ENCODE measurements around the gene ECD. TPM values are rescaled to one million over a fixed set of nuclear protein-coding genes. Genes with fewer than 3 reads are reported as not detected.
"Not testable (repeated sequence)": the region's sequence is repeated elsewhere in the genome, so short reads cannot be mapped to it uniquely, and the experiment has no call there.

ECD gene
- total RNA-seq, 1 donor from 2014 or later: 35.2 TPM

DNA sequence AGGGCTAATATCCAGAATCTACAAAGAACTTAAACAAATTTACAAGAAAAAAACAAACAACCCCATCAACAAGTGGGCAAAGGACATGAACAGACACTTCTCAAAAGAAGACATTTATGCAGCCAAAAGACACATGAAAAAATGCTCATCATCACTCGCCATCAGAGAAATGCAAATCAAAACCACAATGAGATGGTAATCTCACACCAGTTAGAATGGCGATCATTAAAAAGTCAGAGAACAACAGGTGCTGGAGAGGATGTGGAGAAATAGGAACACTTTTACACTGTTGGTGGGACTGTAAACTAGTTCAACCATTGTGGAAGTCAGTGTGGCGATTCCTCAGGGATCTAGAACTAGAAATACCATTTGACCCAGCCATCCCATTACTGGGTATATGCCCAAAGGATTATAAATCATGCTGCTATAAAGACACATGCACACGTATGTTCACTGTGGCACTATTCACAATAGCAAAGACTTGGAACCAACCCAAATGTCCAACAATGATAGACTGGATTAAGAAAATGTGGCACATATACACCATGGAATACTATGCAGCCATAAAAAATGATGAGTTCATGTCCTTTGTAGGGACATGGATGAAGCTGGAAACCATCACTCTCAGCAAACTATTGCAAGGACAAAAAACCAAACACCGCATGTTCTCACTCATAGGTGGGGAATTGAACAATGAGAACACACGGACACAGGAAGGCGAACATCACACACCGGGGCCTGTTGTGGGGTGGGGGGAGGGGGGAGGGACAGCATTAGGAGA lies 17.0 kb downstream of the ECD start:
- DNase-seq (ENCODE audit: low spot score); H3K27ac Mint-ChIP-seq; H3K4me1 Mint-ChIP-seq (ENCODE audit: low read depth); H3K9me3 Mint-ChIP-seq; H3K4me3 Mint-ChIP-seq (ENCODE audit: low read depth); intact Hi-C loops (cut with micrococcal nuclease); H3K27me3 Mint-ChIP-seq (ENCODE audit: low read depth): not testable (repeated sequence)
- H3K36me3 Mint-ChIP-seq (ENCODE audit: low read depth): peaks cover 66% of the 10 kb centered on the region

DNA sequence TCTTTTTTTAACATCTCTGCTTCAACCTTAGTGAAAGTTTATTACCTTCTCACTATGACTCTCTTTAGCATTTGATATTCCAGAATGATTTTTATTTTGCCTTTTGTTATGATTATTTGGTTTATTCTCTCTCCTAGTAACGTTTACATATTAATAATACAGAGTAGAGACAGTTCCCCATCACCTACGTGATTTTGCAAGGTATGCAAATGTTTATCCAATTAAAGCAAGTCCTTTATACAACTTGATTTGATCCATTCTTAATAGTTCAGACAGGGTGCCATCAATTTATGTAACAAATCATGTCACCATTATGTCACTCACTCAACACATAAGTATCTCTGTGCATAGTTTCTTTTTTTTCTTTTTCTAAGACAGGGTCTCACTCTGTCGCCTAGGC lies 26.2 kb downstream of the ECD start:
- intact Hi-C loops (cut with micrococcal nuclease): no loop called here
- DNase-seq (ENCODE audit: low spot score): no peak
- Mint-ChIP-seq H3K27me3 (ENCODE audit: low read depth) (no peaks in the 10 kb centered on the region), H3K9me3 (no peaks in the 10 kb centered on the region), H3K27ac (no peak overlapping the region), H3K4me1 (ENCODE audit: low read depth) (peaks cover 6% of the 10 kb centered on the region), H3K4me3 (ENCODE audit: low read depth) (no peak overlapping the region), H3K36me3 (ENCODE audit: low read depth) (peaks cover 59% of the 10 kb centered on the region)

DNA sequence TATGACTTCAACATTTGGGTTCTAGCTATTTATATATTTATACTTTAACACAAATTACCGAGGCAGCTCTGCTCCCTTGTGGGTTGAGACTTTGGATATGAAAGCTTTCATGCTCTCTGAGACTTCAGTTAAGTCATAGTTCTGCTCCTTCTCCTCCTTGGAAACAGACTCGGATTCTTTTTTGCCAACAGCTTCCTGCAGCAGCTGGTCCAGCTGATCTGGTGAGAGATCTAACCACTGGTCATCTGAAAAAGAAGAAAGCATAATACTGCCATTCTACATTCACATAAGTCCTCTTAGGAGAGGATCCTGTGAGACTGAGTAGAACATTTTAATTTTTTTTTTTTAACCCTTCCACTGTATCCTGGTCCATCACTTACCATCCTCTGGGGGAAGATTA lies 28.6 kb downstream of the ECD start:
- peaks cover 7% of the 10 kb centered on the region for H3K4me1 Mint-ChIP-seq (ENCODE audit: low read depth)
- intact Hi-C loops (cut with micrococcal nuclease): no loop called here
- no peaks in the 10 kb centered on the region for H3K27me3 Mint-ChIP-seq (ENCODE audit: low read depth)
- H3K36me3 Mint-ChIP-seq (ENCODE audit: low read depth): peaks cover 71% of the 10 kb centered on the region
- no peak overlapping the region for H3K27ac Mint-ChIP-seq
- no peaks in the 10 kb centered on the region for H3K9me3 Mint-ChIP-seq
- DNase-seq (ENCODE audit: low spot score): no peak
- H3K4me3 Mint-ChIP-seq (ENCODE audit: low read depth): no peak overlapping the region

DNA sequence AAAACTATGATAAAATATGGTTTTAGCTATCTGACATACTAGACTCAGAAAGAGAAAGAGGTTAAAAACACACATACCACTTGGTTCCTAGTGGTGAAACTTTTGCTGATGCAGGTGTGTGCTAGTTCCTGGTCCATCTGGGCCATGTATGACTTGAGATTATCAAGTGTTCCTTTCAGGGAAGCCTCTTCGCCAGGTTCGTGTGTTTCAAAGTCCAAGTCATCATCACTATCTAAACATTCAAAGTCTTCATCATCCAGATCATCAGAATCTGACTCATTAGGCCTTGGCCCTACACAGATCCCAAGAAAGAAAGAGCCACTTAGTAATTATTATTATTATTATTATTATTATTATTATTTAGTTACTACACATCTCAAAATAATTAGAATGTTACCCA lies 31.2 kb downstream of the ECD start:
- Mint-ChIP-seq H3K9me3 (no peaks in the 10 kb centered on the region), H3K27ac (no peak overlapping the region), H3K4me1 (ENCODE audit: low read depth) (peaks cover 7% of the 10 kb centered on the region), H3K36me3 (ENCODE audit: low read depth) (peaks cover 79% of the 10 kb centered on the region), H3K27me3 (ENCODE audit: low read depth) (no peaks in the 10 kb centered on the region), H3K4me3 (ENCODE audit: low read depth) (no peak overlapping the region)
- intact Hi-C loops (cut with micrococcal nuclease): no loop called here
- no peak for DNase-seq (ENCODE audit: low spot score)

DNA sequence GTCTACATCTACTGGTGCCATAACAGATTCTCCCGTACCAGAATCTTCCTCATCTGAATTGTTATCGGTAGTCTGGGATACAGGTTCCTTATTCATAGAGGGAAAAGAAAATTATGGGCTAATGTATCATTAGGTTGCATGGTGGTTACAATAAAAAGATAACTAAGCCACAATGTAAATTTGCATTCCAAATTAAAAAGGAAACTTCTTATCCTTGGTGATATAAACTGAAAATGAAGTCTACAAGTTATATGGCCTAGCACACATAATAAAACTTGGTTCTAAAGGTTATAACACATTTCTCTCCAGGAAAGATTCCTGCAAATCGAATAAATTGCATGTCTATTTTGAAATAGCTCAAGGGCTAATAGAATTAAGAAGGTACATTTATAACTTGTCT lies 33.1 kb downstream of the ECD start:
- DNase-seq (ENCODE audit: low spot score): no peak
- intact Hi-C loops (cut with micrococcal nuclease): no loop called here
- peaks cover 7% of the 10 kb centered on the region for H3K4me1 Mint-ChIP-seq (ENCODE audit: low read depth)
- H3K36me3 Mint-ChIP-seq (ENCODE audit: low read depth): peaks cover 85% of the 10 kb centered on the region
- H3K4me3 Mint-ChIP-seq (ENCODE audit: low read depth): no peak overlapping the region
- no peaks in the 10 kb centered on the region for H3K9me3 Mint-ChIP-seq
- H3K27ac Mint-ChIP-seq: no peak overlapping the region
- no peaks in the 10 kb centered on the region for H3K27me3 Mint-ChIP-seq (ENCODE audit: low read depth)

DNA sequence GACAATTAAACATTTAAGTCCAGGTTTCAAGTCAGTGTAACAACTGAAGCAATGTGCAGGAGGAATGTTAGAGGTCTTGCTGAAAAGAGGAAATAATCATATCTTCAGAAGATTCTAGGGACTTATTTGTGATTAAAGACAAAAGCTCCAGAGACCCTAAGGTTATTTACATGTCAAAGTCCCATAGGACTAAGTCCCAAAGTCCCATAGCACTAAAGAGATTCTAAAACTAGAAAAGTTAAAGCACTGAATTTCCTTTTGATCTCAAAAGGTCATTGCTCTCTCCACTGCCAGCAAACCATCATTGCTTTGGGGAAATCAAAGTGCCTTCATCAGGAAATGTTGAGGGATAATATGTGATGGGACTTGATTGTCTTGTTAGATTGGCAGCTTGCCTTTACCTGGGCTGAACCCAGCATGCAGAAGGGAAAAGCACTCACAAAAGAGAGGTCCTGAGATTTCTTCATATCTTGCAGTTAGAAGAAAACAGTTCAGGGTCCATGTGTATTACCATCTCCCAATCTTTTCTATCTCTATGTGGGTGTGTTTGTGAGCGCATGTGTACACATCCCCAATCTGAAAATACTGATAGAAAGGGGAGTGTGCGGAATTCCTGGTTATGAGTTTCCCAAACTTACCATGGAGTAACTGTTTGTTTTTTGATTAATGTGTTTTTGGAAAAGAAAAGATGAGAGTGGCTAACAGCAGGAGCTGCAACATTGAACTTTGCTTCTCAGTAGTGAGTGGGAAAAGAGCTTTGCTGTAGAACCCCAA lies 35.7 kb downstream of the ECD start:
- Mint-ChIP-seq H3K4me3 (ENCODE audit: low read depth) (no peak overlapping the region), H3K36me3 (ENCODE audit: low read depth) (peaks cover 75% of the 10 kb centered on the region), H3K27ac (no peak overlapping the region), H3K9me3 (no peaks in the 10 kb centered on the region), H3K4me1 (ENCODE audit: low read depth) (peaks cover 3% of the 10 kb centered on the region), H3K27me3 (ENCODE audit: low read depth) (no peaks in the 10 kb centered on the region)
- no peak for DNase-seq (ENCODE audit: low spot score)
- intact Hi-C loops (cut with micrococcal nuclease): no loop called here

DNA sequence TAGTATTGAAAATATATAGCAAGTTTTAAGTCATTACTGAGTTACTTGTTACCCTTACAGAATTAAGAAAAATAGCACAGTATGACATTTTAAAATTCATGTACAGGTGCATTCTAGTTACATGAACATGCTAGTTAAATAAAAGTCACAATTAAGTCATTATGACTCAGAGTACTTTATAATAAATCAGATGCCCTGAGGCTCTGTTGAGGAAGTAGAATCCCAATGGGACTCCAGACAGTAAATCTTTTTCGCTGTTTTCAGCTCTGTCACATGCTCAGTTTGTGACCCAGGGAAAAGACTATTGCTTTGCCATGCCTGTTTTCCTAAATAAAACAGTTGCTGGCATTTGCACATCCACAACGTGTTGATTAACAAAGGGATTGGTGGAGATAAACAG lies 36.5 kb downstream of the ECD start:
- no peaks in the 10 kb centered on the region for H3K9me3 Mint-ChIP-seq
- H3K36me3 Mint-ChIP-seq (ENCODE audit: low read depth): peaks cover 74% of the 10 kb centered on the region
- intact Hi-C loops (cut with micrococcal nuclease): no loop called here
- no peak overlapping the region for H3K27ac Mint-ChIP-seq
- no peaks in the 10 kb centered on the region for H3K27me3 Mint-ChIP-seq (ENCODE audit: low read depth)
- no peak for DNase-seq (ENCODE audit: low spot score)
- H3K4me1 Mint-ChIP-seq (ENCODE audit: low read depth): no peaks in the 10 kb centered on the region
- no peak overlapping the region for H3K4me3 Mint-ChIP-seq (ENCODE audit: low read depth)

DNA sequence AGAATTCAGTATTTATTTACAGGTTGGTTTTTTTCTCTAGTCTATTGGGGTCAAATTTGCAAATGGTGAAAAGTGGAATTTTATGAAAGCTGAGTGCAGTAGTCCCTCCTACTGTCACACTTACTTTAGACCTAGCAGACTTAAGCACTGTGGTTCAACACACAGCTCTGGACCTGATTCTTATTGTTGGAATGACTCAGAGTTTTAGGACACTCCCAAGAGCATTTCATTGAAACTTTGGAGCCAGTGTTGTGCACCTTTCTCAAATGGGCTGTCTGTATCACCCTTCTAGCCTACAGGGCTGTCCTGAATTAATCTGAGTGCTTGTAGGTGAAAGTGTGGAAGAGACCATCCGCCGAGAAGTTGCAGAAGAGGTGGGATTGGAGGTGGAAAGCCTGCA lies 41.5 kb downstream of the ECD start:
- H3K9me3 Mint-ChIP-seq: no peaks in the 10 kb centered on the region
- no peaks in the 10 kb centered on the region for H3K4me1 Mint-ChIP-seq (ENCODE audit: low read depth)
- peak overlapping the region; percentile 22 for H3K27ac Mint-ChIP-seq
- no peak overlapping the region for H3K4me3 Mint-ChIP-seq (ENCODE audit: low read depth)
- intact Hi-C loops (cut with micrococcal nuclease): no loop called here
- no peak for DNase-seq (ENCODE audit: low spot score)
- H3K27me3 Mint-ChIP-seq (ENCODE audit: low read depth): no peaks in the 10 kb centered on the region
- peaks cover 38% of the 10 kb centered on the region for H3K36me3 Mint-ChIP-seq (ENCODE audit: low read depth)

DNA sequence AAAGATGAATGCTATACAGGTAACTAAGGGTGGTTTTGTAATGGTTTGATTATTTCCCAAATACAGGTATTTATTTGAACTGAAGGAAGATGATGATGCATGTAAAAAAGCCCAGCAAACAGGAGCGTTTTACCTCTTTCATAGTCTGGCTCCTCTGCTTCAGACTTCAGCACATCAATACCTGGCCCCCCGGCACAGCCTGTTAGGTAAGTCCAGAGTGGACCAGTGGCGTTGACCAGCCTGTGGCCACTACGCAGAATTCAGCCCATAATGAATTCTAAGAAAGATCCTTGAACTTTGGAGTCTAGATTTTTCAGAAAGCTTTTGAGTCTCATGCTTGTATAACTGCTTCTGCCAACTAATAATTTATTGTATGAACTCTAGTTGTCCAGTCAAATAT lies 47.9 kb downstream of the ECD start:
- Mint-ChIP-seq H3K4me3 (ENCODE audit: low read depth) (no peak overlapping the region), H3K36me3 (ENCODE audit: low read depth) (peaks cover 18% of the 10 kb centered on the region), H3K4me1 (ENCODE audit: low read depth) (peaks cover 9% of the 10 kb centered on the region), H3K27me3 (ENCODE audit: low read depth) (no peaks in the 10 kb centered on the region), H3K9me3 (no peaks in the 10 kb centered on the region), H3K27ac (no peak overlapping the region)
- intact Hi-C loops (cut with micrococcal nuclease): no loop called here
- no peak for DNase-seq (ENCODE audit: low spot score)

DNA sequence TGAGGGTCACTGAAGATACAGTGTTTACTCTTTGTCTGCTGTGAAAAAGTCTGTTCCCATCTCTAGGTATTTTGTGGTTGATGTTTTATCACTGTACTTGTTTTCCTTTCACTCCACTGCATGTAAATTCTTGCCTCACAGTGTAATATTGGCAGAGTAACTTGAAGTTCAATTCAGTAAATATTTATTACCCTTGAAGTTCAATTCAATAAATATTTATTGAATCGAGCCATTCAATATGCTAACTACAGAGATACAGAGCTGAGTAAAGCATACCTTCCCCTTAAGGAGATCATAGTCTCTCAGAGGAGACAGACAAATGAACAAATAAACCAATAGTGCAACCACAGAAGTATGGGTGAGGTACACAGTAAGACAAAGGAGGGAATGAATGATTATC lies 48.4 kb downstream of the ECD start:
- H3K27ac Mint-ChIP-seq: no peak overlapping the region
- H3K36me3 Mint-ChIP-seq (ENCODE audit: low read depth): peaks cover 18% of the 10 kb centered on the region
- no peaks in the 10 kb centered on the region for H3K27me3 Mint-ChIP-seq (ENCODE audit: low read depth)
- no peak overlapping the region for H3K4me3 Mint-ChIP-seq (ENCODE audit: low read depth)
- peaks cover 9% of the 10 kb centered on the region for H3K4me1 Mint-ChIP-seq (ENCODE audit: low read depth)
- DNase-seq (ENCODE audit: low spot score): no peak
- no peaks in the 10 kb centered on the region for H3K9me3 Mint-ChIP-seq
- intact Hi-C loops (cut with micrococcal nuclease): no loop called here

DNA sequence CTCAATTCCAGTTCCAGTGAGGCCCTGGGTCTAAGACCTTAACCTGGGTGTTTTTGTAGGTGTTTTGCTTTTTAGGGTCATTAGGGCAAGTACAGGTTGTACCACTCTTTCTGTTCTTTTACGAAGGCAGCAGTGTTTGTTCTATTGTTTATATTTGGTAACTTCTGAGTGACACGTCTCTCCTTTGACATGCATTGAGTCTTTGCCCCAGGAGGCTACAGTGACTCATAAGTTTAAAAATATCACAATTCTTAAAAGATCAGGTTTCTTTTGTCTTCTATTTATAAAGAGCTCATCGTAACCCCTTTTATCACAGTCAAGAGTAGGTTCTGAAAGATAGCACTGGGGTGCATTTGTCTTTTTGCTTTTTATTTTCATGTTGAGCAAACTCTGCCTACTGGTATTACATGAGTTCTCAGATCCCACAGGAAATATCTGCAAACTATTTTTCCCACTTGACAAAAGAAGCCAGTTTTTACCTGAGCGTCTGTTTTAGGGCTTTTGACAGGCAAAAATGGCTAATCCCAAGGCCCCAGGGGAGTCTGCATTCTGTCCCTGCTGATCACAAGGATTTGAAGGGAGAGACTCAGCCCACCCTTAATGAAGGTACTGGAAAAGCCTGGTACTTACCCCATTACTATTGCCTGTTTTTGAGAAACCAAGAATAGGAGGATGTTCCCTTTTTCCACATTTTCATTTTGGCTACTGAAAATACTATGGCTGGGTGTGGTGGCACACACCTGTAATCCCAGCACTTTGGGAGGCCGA lies 49.6 kb downstream of the ECD start:
- Mint-ChIP-seq H3K27me3 (ENCODE audit: low read depth) (no peaks in the 10 kb centered on the region), H3K27ac (no peak overlapping the region), H3K9me3 (no peaks in the 10 kb centered on the region), H3K4me3 (ENCODE audit: low read depth) (no peak overlapping the region), H3K4me1 (ENCODE audit: low read depth) (peaks cover 9% of the 10 kb centered on the region), H3K36me3 (ENCODE audit: low read depth) (peaks cover 14% of the 10 kb centered on the region)
- intact Hi-C loops (cut with micrococcal nuclease): no loop called here
- no peak for DNase-seq (ENCODE audit: low spot score)

DNA sequence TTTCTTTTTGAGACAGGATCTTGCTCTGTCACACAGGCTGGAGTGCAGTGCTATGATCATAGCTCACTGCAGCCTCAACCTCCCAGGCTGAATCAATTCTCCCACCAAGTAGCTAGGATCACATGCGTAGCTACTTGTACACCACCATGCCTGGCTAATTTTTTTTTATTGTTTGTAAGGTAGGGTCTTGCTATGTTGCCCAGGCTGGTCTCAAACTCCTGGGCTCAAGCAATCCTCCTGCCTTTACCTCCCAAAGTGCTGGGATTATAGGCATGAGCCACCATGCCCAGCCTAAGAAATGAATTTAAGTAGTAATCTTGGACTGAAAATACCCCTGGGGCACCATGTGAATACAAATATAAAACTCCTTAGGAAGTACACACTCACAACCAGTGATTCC lies 51.8 kb downstream of the ECD start:
- Mint-ChIP-seq H3K9me3 (no peaks in the 10 kb centered on the region), H3K36me3 (ENCODE audit: low read depth) (peaks cover 16% of the 10 kb centered on the region), H3K27me3 (ENCODE audit: low read depth) (no peaks in the 10 kb centered on the region), H3K4me1 (ENCODE audit: low read depth) (peaks cover 11% of the 10 kb centered on the region), H3K4me3 (ENCODE audit: low read depth) (no peak overlapping the region), H3K27ac (no peak overlapping the region)
- no peak for DNase-seq (ENCODE audit: low spot score)
- intact Hi-C loops (cut with micrococcal nuclease): no loop called here

DNA sequence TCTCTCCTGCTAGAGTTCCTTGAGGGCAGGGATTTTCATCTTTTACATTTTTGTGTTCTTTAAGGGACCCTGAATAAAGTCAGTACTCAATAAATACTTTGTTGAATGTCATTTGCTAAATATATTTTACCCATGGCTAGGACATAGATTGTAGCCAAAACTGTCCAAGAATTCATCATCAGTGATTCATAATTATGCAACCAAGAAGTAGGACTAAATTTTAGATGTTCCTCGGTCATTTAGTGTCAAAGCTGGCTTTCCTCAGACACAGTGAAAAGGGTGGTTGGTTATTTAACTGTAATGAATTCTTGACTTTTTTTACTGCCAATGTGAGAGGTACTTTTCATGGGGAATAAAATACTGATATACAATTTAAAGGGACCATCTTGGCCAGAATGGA lies 54.3 kb downstream of the ECD start:
- DNase-seq (ENCODE audit: low spot score): no peak
- Mint-ChIP-seq H3K9me3 (peaks cover 13% of the 10 kb centered on the region), H3K36me3 (ENCODE audit: low read depth) (peaks cover 29% of the 10 kb centered on the region), H3K27me3 (ENCODE audit: low read depth) (no peaks in the 10 kb centered on the region), H3K4me3 (ENCODE audit: low read depth) (no peak overlapping the region), H3K4me1 (ENCODE audit: low read depth) (peaks cover 15% of the 10 kb centered on the region), H3K27ac (no peak overlapping the region)
- intact Hi-C loops (cut with micrococcal nuclease): loop anchor here (5.0 kb wide), 1 partner anchor 54 kb away; the partner anchor contains the start of genes ECD and FAM149B1

All from activated T-helper 2 cell treated with anti-CD3 and anti-CD28 coated beads, Interferon-gamma antibody, Interleukin-2, Interleukin-4, amounts not matched to agents 10 μg/mL and 5 μg/mL and 100 μg/mL, durations not matched to agents 14 hours and 24 hours and 36 hours (primary cell).